Uterus (tissue), 2 donors: ENCODE data around the gene ADGRL3.

Experiments used
- POLR2A ChIP-seq, 2 donors: fragments of 450-650 bp; IDR thresholded peaks; one replicate each; pipeline ENCODE4 v1.6.1; 2016; ENCODE audit warnings: antibody characterized with exemption in 2 of 2, mild to moderate bottlenecking in 1 of 2, moderate library complexity in 1 of 2
- TF ChIP-seq, protein P1 (sequence below), 4 experiments: fragments of 200-600 bp in 2 of 4; fragments of 450-650 bp in 2 of 4; sonication (generic) in 2 of 4; IDR thresholded peaks; one replicate each; pipeline ENCODE4 v1.5.1; 2016 to 2019; ENCODE audit warnings: antibody characterized with exemption in 4 of 4, mild to moderate bottlenecking in 2 of 4, moderate library complexity in 1 of 4

DNA sequence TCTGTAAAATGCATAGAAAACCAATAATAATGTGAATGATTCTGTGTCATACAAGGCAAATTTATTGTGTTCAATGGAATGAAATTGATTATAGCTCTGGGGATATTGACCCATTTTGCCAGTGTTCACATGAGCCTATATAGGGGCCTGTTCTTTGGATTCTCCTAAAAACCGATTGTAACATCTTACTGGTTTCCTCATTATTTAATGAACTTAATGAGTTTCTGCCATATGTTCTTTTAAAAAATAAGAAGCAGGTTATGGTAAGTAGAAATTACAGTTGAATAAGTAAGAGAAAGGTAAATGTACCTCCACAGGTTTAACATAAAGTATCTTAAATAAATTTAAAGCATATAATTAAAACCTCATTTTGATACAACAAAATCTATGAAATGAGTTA lies 24.6 kb upstream of the ADGRL3 start:
- TF ChIP-seq, protein P1, sequence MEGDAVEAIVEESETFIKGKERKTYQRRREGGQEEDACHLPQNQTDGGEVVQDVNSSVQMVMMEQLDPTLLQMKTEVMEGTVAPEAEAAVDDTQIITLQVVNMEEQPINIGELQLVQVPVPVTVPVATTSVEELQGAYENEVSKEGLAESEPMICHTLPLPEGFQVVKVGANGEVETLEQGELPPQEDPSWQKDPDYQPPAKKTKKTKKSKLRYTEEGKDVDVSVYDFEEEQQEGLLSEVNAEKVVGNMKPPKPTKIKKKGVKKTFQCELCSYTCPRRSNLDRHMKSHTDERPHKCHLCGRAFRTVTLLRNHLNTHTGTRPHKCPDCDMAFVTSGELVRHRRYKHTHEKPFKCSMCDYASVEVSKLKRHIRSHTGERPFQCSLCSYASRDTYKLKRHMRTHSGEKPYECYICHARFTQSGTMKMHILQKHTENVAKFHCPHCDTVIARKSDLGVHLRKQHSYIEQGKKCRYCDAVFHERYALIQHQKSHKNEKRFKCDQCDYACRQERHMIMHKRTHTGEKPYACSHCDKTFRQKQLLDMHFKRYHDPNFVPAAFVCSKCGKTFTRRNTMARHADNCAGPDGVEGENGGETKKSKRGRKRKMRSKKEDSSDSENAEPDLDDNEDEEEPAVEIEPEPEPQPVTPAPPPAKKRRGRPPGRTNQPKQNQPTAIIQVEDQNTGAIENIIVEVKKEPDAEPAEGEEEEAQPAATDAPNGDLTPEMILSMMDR (IDR thresholded peaks at IDR 0.05), result no peak
- TF ChIP-seq POLR2A (IDR thresholded peaks at IDR 0.05), result no peak
